B cell (primary cell): Measurements from ENCODE around the gene BAZ2B. TPM values are rescaled to one million over a fixed set of nuclear protein-coding genes. Genes with fewer than 3 reads are reported as not detected.

Source experiments
- ATAC-seq: fragments of 200-7000 bp; cut with Tn5 transposase; one replicate; pipeline ENCODE4 v1.10.0; 2021; ENCODE audit warnings: low read depth, mild to moderate bottlenecking, moderate number of reproducible peaks, moderate library complexity
- CTCF ChIA-PET: fragments of 350-600 bp; sonication (Branson Sonifier 250); formaldehyde crosslinking; loops from one replicate; lab custom pipeline; 2021; ENCODE audit warnings: antibody characterized with exemption, inconsistent platforms; lab: Charles Lee
- POLR2A ChIA-PET: fragments of 350-600 bp; sonication (Branson Sonifier 250); formaldehyde crosslinking; loops from one replicate; lab custom pipeline; 2021; ENCODE audit warnings: antibody characterized with exemption; lab: Charles Lee
- DNase-seq: peaks from one replicate; pipeline ENCODE4 v3.0.0; 2013
- H2AFZ ChIP-seq: 2 replicates; pipeline ENCODE4 v1.6.1; 2012; ENCODE audit warnings: mild to moderate bottlenecking, low read depth, low read length; ENCODE audit not compliant: insufficient read depth, poor library complexity, severe bottlenecking
- H3K27ac ChIP-seq, 2 donors: 1 replicate in 1 of 2; 2 replicates in 1 of 2; pipeline ENCODE4 v1.5.1; 2012 to 2013; ENCODE audit warnings: low read length in 2 of 2, mild to moderate bottlenecking in 2 of 2, moderate library complexity in 1 of 2
- H3K27me3 ChIP-seq, 4 experiments: fragments of 200-600 bp in 1 of 4; sonication (generic) in 1 of 4; replicated peaks in 1 of 4; 1 replicate in 2 of 4; 2 replicates in 2 of 4; pipeline versions ENCODE4 v1.6.1 to v1.7.0; 2013 to 2016; ENCODE audit warnings: low read length in 3 of 4, mild to moderate bottlenecking in 2 of 4, mixed read lengths in 1 of 4, moderate library complexity in 1 of 4; ENCODE audit not compliant: insufficient read depth in 4 of 4, control insufficient read depth in 3 of 4; ENCODE audit errors: control extremely low read depth in 1 of 4
- H3K36me3 ChIP-seq, 2 experiments: replicated peaks in 1 of 2; 1 replicate in 1 of 2; 2 replicates in 1 of 2; pipeline versions ENCODE4 v1.6.1 to v1.7.1; 2013; ENCODE audit warnings: low read length in 1 of 2; ENCODE audit not compliant: insufficient read depth in 2 of 2, control insufficient read depth in 1 of 2; ENCODE audit errors: control extremely low read depth in 1 of 2, extremely low read depth in 1 of 2
- H3K4me1 ChIP-seq, 2 donors: fragments of 200-600 bp in 1 of 2; sonication (generic) in 1 of 2; 1 replicate in 1 of 2; 2 replicates in 1 of 2; pipeline versions ENCODE4 v1.5.1 to v1.6.1; 2013 to 2017; ENCODE audit warnings: low read length in 2 of 2; ENCODE audit not compliant: control insufficient read depth in 2 of 2, insufficient read depth in 2 of 2
- H3K4me2 ChIP-seq: replicated peaks from 2 replicates; pipeline ENCODE3; 2012; ENCODE audit warnings: mild to moderate bottlenecking, low read depth, low read length; ENCODE audit not compliant: poor library complexity, severe bottlenecking
- H3K4me3 ChIP-seq, 5 experiments: fragments of 200-600 bp in 1 of 5; sonication (generic) in 1 of 5; 1 replicate in 3 of 5; 2 replicates in 2 of 5; pipeline versions ENCODE4 v1.5.1 to v1.7.0; 2011 to 2016; ENCODE audit warnings: low read length in 4 of 5, mild to moderate bottlenecking in 4 of 5, low read depth in 2 of 5, control low read depth in 1 of 5, moderate library complexity in 1 of 5; ENCODE audit not compliant: insufficient read depth in 1 of 5; ENCODE audit errors: control extremely low read depth in 1 of 5, extremely low read depth in 1 of 5
- H3K79me2 ChIP-seq: fragments of 200-600 bp; sonication (generic); one replicate; pipeline ENCODE4 v1.6.0; 2016; ENCODE audit warnings: low read length; ENCODE audit not compliant: control insufficient read depth, insufficient read depth
- H3K9ac ChIP-seq: fragments of 200-600 bp; sonication (generic); 2 replicates; pipeline ENCODE4 v1.6.1; 2017; ENCODE audit warnings: mild to moderate bottlenecking, low read length, moderate library complexity
- H3K9me3 ChIP-seq, 3 donors: one replicate each; pipeline versions ENCODE4 v1.6.1 to v1.7.1; 2013; ENCODE audit warnings: low read length in 2 of 3; ENCODE audit not compliant: control insufficient read depth in 2 of 3, insufficient read depth in 1 of 3; ENCODE audit errors: control extremely low read depth in 1 of 3
- H4K20me1 ChIP-seq: 2 replicates; pipeline ENCODE4 v1.6.0; 2012; ENCODE audit warnings: mild to moderate bottlenecking, low read length; ENCODE audit not compliant: insufficient read depth, control insufficient read depth, poor library complexity, severe bottlenecking
- H3K27ac Mint-ChIP-seq: one replicate; pipeline ENCODE4 v1.8.0; 2021; ENCODE audit warnings: mixed read lengths
- H3K27me3 Mint-ChIP-seq: one replicate; pipeline ENCODE4 v1.8.0; 2021; ENCODE audit warnings: mixed read lengths
- H3K4me1 Mint-ChIP-seq: one replicate; pipeline ENCODE4 v1.8.0; 2021; ENCODE audit warnings: mixed read lengths
- H3K4me3 Mint-ChIP-seq: one replicate; pipeline ENCODE4 v1.8.0; 2021; ENCODE audit warnings: mixed read lengths
- H3K9me3 Mint-ChIP-seq: one replicate; pipeline ENCODE4 v1.8.0; 2022; ENCODE audit warnings: mixed read lengths; ENCODE audit not compliant: insufficient read depth
- EZH2 ChIP-seq: IDR thresholded peaks from 2 replicates; pipeline ENCODE4 v1.6.1; 2012; ENCODE audit warnings: borderline replicate concordance, low read depth, mild to moderate bottlenecking, moderate library complexity, low read length; ENCODE audit not compliant: insufficient read depth, poor library complexity, severe bottlenecking
- WGBS: methylation state at CpG from one replicate; pipeline ENCODE4 v1.1.5; 2013; ENCODE audit warnings: missing lambda C conversion rate; ENCODE audit not compliant: insufficient coverage; 5-methylcytosine and 5-hydroxymethylcytosine counted together
- intact Hi-C: fragments of 100-400 bp; cut with micrococcal nuclease; formaldehyde crosslinking; loops from one replicate; pipeline ENCODE4 v1.10.0; 2022
- polyA plus RNA-seq: library from polyadenylated mRNA; depleted of rRNA; stranded (reverse); fragments of >200 nt; gene quantifications from 2 replicates; pipeline ENCODE4 v1.2.3, GENCODE V29; 2012
- total RNA-seq, 2 donors: library from RNA; stranded (reverse); fragments of 120-200 nt in 1 of 2; gene quantifications; 1 replicate in 1 of 2; 2 replicates in 1 of 2; pipeline versions ENCODE4 v1.2.3 to v1.2.4, GENCODE V29; 2013 to 2022
- TF ChIP-seq, protein P1 (sequence below): fragments of 200-600 bp; IDR thresholded peaks from one replicate; pipeline ENCODE4 v1.8.0; 2022; ENCODE audit warnings: antibody characterized with exemption, mild to moderate bottlenecking

Gene BAZ2B
- total and polyA plus RNA-seq, 2 donors (not counting 1 experiment from before 2014, with no cell fraction given), result 8.6 to 42.3 TPM

DNA sequence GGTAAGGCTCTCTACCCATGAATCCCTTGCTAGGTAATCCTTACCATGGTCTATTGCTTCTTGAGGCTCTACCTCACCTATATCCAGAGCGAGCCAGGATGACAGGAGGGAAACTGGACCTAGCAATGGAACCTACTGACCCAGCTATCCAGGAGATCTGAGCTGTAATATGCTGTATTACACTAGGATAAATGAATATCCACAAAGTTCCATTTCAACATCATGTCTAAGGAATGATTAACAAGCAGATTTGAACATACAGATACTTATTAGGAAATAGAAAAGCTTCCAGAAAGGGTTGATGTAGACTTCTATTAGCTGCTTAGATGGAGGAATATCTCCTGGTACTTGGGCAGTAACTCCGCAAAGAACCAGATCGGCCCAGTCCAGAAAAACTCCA, 110.1 kb downstream of the BAZ2B start:
- peaks cover 0 to 4% (median 3%) of the 10 kb centered on the region in 3 donors for H3K9me3 ChIP-seq
- H2AFZ ChIP-seq, result no peak overlapping the region
- Mint-ChIP-seq H3K9me3 (no peaks in the 10 kb centered on the region), H3K4me1 (peaks cover 9% of the 10 kb centered on the region), H3K27ac (no peak overlapping the region), H3K27me3 (no peaks in the 10 kb centered on the region), H3K4me3 (no peak overlapping the region)
- ChIA-PET CTCF (no interaction called here), POLR2A (no interaction called here)
- no peak overlapping the region for H3K4me3 ChIP-seq
- no peak overlapping the region for H3K9ac ChIP-seq
- TF ChIP-seq, protein P1, sequence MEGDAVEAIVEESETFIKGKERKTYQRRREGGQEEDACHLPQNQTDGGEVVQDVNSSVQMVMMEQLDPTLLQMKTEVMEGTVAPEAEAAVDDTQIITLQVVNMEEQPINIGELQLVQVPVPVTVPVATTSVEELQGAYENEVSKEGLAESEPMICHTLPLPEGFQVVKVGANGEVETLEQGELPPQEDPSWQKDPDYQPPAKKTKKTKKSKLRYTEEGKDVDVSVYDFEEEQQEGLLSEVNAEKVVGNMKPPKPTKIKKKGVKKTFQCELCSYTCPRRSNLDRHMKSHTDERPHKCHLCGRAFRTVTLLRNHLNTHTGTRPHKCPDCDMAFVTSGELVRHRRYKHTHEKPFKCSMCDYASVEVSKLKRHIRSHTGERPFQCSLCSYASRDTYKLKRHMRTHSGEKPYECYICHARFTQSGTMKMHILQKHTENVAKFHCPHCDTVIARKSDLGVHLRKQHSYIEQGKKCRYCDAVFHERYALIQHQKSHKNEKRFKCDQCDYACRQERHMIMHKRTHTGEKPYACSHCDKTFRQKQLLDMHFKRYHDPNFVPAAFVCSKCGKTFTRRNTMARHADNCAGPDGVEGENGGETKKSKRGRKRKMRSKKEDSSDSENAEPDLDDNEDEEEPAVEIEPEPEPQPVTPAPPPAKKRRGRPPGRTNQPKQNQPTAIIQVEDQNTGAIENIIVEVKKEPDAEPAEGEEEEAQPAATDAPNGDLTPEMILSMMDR, result no peak
- TF ChIP-seq EZH2, result no peak
- intact Hi-C loops, result no loop called here
- peaks cover 0 to 2% of the 10 kb centered on the region in 2 experiments for H3K36me3 ChIP-seq
- no peak overlapping the region for H3K4me2 ChIP-seq
- H3K79me2 ChIP-seq, result peaks cover 14% of the 10 kb centered on the region
- WGBS, result no CpG with 5 or more reads among the region's 3 CpGs
- H3K27ac ChIP-seq, result no peak overlapping the region
- H3K4me1 ChIP-seq, result no peaks in the 10 kb centered on the region
- H3K27me3 ChIP-seq, result no peaks in the 10 kb centered on the region
- H4K20me1 ChIP-seq, result no peaks in the 10 kb centered on the region
- ATAC-seq (no peak), DNase-seq (no peak)

DNA sequence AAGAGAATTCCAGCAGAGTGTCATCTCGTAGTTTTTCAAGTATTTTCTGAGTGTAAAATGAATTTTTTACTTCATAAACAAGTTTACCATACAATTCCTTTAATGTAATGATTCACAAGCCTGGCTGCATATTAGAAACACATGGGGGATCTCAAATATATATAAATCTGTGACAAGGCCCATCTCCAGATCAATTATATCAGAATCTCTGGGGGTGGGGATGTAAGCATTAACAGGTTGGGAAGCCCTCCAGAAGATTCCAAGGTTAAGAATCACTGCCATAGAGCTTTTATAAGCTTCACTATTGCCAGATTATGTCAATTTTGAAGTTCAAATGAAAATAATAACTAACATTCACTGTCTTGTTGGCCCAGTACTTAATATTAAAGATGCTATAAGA, 111.2 kb downstream of the BAZ2B start:
- H3K9ac ChIP-seq, result no peak overlapping the region
- peaks cover 2% of the 10 kb centered on the region in 2 experiments for H3K36me3 ChIP-seq
- ChIA-PET POLR2A (no interaction called here), CTCF (interaction anchor here (0.6 kb wide), 1 partner anchor 551 kb away, joined by 3 read pairs; no protein-coding TSS in a partner anchor)
- H3K79me2 ChIP-seq, result peaks cover 9% of the 10 kb centered on the region
- H2AFZ ChIP-seq, result no peak overlapping the region
- DNase-seq, result no peak
- H3K4me1 ChIP-seq, result no peaks in the 10 kb centered on the region
- peaks cover 9% of the 10 kb centered on the region for H3K4me1 Mint-ChIP-seq
- no peak for ATAC-seq
- H3K4me2 ChIP-seq, result no peak overlapping the region
- H3K9me3 ChIP-seq, result peaks cover 0 to 9% (median 4%) of the 10 kb centered on the region in 3 donors
- intact Hi-C loops, result no loop called here
- H4K20me1 ChIP-seq, result no peaks in the 10 kb centered on the region
- H3K27ac ChIP-seq, result no peak overlapping the region
- H3K4me3 ChIP-seq, result no peak overlapping the region
- H3K27me3 Mint-ChIP-seq, result no peaks in the 10 kb centered on the region
- H3K4me3 Mint-ChIP-seq, result no peak overlapping the region
- H3K27ac Mint-ChIP-seq, result no peak overlapping the region
- no peaks in the 10 kb centered on the region for H3K9me3 Mint-ChIP-seq
- no peak for TF ChIP-seq EZH2
- TF ChIP-seq, protein P1, result no peak
- no CpG with 5 or more reads among the region's 1 CpG for WGBS
- H3K27me3 ChIP-seq, result no peaks in the 10 kb centered on the region
